NOMO-1 treated with dmso at 0.1 percent for 144 hours (cell line): ENCODE data around the gene TRIM71.
"Not testable (repeated sequence)": the region's sequence is repeated elsewhere in the genome, so short reads cannot be mapped to it uniquely, and the experiment has no call there.

Source experiments
- DNase-seq: peaks from one replicate; lab custom pipeline; 2025; ENCODE audit not compliant: unreplicated experiment; lab: John Stamatoyannopoulos, UW

TRIM71 gene

DNA sequence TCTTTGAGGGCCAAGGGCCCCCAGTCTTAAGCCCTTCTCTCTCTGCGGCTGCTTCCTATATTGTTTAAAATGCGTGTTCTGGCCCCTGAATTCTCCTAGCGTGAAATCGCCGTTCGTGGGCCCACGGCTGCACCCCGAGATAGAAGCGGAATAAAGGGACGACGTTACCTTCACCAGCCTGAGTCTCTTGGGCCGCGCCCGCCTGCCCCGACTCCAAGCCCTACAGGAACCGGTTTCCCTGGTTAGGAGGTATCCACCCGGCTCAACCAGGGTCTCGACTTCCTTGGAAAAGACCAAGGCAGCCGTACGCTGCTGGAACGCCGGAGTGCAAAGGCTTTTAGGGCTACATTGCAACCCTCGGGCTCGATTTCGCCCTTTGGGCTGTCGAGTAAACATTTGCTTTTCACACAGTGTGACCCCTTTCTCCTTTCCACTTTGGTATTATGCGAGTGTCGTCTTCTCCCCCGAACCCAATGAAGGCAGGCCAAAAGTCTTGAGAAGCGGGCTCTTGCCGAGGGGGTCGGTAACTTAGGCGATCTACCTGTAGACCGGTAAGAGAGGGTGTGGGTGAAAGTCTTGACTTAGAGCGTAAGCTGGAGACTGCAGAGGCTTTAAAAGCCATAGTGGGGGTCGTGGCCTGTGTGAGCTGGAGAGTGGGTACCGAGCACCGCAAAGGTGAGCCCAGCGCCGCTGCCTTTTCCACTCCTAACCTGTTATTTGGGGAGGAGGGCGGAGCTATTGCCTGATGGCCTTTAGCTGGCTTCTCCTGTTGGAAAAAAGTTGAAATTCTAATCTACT, 2.0 kb downstream of the TRIM71 start:
- no peak for DNase-seq

DNA sequence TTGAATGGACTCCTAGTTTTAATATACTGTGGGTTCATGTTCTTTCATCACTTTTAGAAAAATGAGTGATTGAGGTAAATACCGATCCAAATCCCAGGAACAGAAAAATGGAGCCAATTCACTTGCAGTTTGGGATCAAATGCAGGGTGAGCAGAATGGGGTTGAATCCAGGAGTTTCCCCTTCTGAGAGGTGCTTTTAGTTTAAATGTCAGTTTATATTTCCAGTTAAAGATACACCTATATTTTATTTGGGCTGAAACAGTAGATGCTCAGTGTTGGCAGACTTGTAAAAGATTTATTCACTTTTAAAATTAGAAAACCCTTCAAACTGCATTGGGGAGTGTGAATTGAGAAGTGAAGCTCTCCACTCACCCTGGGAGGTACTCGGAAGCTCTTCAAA, 2.6 kb downstream of the TRIM71 start:
- no peak for DNase-seq

GRCh38 chr3:32820971-32821685, 3.3 kb downstream of the TRIM71 start:
- DNase-seq = no peak

DNA sequence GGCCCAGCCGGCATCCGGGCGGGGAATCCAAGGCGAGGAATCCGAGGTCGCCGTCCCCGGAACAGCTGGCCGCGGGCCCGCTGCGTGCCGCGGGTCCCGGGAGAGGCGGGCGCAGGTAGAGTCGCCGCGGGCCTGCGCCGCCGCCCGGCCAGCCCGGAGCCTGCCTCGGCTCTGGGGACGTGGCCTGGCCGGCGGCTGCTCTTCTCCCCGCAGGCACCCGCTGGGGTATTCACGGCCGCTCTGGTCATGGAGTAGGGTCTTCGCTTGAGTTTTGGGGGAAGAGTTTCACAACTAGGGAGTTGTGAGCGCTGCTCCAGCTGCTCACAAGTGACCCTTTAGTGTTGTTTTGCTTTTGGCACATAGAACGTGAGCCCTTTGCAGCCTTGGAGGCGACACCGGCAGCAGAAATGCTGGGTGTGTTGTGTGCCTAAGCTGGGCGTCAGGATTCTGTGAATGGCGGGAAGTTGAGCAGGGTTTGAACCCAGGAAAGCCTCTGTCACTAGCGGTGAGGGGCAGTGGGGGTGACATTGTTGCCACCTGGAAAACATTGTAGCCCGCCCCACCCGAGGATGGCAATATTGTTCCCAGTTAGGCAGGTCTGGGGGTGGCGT, 4.0 kb downstream of the TRIM71 start:
- no peak for DNase-seq

DNA sequence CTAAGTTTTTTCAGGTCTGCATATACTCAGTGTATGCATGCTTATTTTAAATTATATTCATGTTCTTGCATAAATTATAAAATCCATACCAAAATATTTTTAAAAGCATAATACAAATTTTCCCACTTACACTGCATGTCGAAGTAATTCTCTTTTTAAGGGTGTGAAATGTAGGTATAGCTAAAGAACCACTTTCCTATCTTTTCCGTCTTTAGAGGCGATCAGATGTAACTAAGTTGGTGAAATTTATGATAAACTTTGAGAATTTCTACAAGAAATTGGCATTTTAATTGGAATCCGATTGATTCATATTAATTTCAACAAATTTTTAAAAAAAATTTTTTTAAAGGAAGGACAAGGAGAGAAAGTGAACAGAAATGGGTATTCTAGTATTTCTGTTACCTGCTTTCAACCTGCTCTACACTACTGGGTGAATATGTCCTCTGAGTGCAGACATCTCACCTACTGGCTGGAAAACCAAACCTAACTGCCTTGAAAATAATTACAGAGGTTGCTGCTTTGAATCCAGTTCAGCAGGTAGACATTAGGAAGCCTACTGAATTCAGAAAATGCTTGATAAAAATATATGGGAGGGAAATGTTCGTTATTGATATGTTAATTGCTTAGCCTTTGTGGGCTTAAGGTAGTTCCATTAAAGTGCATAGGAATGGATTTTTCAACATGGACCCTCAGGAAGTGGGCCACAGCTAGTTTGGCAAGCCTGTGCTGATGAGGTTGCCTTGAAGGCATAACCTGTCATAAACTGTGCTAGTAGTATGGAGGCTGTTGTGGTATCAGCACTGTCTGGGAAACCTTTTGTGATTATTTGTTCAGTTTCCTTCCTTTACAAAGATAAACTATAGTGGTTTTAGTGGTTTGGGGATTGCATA, 5.1 kb downstream of the TRIM71 start:
- DNase-seq = no peak

DNA sequence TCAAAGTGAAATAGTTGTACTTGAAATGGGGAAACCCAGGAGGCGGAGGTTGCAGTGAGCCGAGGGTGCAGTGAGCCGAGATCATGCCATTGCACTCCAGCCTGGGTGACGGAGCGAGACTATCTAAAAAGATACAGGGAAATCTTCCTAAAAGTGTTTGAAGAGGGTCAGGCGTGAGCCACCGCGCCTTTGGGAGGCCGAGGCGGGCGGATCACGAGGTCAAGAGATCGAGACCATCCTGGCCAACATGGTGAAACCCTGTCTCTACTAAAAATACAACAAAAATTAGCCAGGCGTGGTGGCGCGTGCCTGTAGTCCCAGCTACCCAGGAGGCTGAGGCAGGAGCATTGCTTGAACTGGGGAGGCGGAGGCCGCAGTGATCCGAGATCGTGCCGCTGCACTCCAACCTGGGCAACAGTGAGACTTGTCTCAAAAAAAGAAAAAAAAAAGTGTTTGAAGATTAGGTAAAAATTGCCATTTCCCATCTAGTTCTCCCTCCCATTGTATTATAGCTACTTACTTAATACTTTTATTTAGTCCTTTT, 5.9 kb downstream of the TRIM71 start:
- not testable (repeated sequence) for DNase-seq

DNA sequence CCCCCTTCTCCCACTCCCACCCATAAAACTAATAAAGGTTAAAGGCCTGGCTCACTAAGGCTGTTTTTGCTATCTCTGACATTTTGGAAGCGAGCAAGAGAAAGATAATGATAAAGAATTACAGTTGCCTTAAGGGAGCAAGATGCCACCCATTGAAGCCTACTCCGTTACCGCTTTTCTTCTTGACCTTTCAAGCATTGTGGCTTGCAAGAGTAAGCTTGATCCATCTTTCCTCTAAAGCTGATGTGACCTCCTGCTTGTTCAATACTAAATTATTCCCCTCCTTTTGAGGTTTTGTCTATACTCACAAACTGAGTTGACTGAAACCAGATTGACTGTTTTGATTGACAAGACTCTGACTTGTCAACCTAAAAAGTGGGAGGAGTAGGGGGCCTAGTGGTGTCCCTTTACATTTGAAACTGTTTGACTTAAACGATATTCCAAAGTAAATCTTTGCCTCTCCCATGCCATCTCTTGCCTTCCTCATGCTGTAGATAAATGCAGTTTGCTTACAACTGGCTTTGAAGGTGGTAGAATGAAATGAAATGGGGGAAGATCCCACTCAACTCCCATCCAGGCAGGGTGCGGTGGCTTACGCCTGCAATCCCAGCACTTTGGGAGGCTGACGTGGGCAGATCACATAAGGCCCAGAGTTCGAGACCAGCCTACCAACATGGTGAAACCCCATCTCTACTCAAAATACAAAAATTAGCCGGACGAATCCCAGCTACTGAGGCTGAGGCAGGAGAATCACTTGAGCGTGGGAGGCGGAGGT, 8.0 kb downstream of the TRIM71 start:
- DNase-seq = no peak

- DNase-seq = no peak
These were observed 13.3 kb downstream of the TRIM71 start for GRCh38 chr3:32831062-32831461.

GRCh38 chr3:32831791-32832190, 14.0 kb downstream of the TRIM71 start:
- DNase-seq = no peak

- no peak for DNase-seq
These were observed 14.4 kb downstream of the TRIM71 start for GRCh38 chr3:32832193-32832592.

DNA sequence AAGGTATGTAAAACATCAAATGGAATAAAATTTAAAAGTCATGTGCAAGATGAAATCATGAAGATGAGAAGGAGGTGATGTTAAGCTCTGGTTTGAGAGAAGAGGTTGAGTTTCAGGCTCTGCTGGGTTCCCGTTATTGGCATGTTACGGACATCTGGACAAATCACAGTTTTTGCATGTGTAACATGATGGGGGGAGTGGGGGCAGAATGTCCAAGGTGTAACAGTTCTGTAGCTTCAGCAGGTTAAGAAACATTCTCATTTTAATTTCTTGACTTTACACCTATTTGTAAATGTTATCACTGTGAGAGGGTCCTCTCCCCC, 17.2 kb downstream of the TRIM71 start:
- DNase-seq = no peak

GRCh38 chr3:32835961-32836360, 18.2 kb downstream of the TRIM71 start:
- DNase-seq = no peak

GRCh38 chr3:32836601-32837000, 18.8 kb downstream of the TRIM71 start:
- no peak for DNase-seq

DNA sequence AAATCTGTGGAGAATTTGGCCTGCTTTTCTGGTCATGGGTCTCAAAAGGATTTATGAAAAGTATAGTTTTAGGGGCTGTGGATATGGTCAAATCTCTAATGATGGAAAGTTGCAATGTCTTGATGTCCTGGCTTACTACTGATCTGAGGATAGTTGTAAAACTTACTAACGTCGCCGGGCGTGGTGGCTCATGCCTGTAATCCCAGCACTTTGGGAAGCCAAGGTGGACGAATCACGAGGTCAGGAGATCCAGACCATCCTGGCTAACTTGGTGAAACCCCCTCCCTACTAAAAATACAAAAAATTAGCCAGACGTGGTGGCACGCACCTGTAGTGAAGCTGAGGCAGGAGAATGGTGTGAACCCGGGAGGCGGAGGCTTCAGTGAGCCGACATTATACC, 19.6 kb downstream of the TRIM71 start:
- DNase-seq = no peak

DNA sequence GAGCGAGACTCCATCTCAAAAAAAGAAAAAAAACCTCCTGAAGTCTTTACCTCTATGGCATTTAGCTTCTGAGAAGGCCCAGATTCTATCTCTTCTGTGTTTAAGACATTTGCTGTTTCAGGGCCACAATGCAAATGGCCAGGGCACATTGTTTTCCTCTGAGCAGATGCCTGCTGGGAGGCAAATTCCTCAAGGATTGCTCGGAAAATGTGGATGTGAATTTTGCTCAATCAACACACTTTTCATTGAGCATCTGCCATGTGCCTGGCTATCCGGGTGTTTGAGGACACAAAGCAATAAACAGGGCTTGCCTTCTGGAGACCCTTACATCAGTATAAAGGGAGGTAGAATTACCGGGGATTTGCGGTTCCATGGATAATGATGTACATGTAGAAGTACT, 20.0 kb downstream of the TRIM71 start:
- no peak for DNase-seq

- DNase-seq = no peak
These were observed 21.9 kb downstream of the TRIM71 start for GRCh38 chr3:32839714-32840085.

DNA sequence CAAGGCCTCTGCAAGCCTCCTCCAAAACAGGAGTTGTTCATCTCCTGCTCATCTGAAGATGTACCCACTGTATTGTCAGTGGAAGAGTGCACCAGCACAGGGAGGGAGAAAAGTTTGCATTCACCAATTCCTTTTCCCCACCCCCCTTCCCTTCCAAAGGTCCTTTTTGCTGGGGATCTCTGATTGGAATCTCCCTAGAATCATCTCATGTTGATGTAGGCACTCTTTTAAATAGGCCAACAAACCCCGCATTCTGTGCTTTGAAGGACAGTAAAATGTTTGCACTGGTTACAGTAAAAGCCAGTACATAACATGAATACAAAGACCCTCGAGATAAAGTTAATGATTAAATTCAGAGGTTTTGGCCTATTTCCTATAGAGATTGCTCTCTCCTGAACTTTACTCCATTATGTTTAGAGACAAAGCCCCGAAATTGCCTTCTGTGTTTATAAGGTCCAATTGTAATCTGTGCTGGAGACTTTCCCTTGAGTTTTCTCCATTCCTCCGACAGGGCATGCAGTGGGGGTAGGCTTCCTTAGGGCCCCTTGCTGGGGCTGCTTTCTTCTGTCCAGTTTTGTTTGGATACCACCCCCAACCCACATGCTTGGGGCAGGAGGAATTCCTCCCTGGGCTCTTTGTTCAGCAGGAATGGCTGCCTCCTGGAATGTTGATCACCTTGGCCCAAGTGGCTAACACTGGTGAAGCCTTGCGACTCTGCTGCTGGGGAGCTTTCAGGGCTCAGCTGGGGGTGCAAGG, 22.5 kb downstream of the TRIM71 start:
- no peak for DNase-seq

DNA sequence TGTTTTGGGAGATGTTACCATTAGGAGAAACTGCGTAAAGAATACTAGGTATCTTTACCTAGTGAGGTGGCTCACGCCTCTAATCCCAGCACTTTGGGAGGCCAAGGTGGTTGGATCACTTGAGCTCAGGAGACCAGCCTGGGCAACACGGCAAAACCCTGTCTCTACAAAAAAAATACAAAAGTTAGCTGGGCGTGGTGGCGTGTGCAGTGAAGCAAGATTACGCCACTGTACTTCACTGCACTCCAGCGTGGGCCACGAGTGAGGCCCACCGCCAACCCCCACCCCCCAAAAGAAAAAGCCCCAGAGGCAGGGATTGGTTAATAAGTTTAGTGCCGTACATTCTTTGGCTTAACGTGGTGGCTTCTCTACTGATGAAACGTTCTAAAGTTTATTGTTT, 23.5 kb downstream of the TRIM71 start:
- DNase-seq = no peak

- DNase-seq = no peak
These were observed 24.2 kb downstream of the TRIM71 start for GRCh38 chr3:32841867-32842470.
